Fibroblast of pulmonary artery (primary cell): ENCODE results near the gene CTTN.

ENCODE experiments used
- DNase-seq: peaks from one replicate; pipeline ENCODE4 v3.0.0-alpha.2; 2010; ENCODE audit warnings: low read depth
- H3K4me3 ChIP-seq: replicated peaks from 2 replicates; pipeline ENCODE4 v1.5.1; 2011; ENCODE audit warnings: low read depth, mild to moderate bottlenecking, control low read depth, low read length, moderate library complexity
- TF ChIP-seq, protein P1 (sequence below): IDR thresholded peaks from 2 replicates; pipeline ENCODE4 v1.5.1; 2011; ENCODE audit warnings: mild to moderate bottlenecking, control low read depth, low read length, inconsistent platforms; ENCODE audit errors: missing control alignments

The CTTN gene

DNA sequence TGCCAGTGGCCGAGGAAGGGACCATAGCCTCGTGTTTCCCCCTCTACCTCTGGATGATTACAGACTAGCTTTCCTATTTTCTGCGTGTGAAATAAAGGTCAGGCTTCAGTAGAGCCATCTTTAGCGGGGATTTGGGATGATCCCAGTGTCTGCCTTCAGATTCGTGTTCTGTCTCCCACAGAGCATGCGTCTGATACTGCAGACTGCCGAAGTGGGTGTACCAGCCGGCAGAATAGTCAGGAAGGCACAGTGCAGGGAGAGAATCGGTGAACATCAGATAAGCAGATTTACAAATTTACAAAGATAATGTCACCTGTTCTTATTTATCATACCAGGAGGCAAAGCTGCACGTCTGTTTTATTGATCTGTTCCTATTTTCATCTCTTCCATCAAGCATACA lies 11.1 kb downstream of the CTTN start:
- TF ChIP-seq, protein P1, sequence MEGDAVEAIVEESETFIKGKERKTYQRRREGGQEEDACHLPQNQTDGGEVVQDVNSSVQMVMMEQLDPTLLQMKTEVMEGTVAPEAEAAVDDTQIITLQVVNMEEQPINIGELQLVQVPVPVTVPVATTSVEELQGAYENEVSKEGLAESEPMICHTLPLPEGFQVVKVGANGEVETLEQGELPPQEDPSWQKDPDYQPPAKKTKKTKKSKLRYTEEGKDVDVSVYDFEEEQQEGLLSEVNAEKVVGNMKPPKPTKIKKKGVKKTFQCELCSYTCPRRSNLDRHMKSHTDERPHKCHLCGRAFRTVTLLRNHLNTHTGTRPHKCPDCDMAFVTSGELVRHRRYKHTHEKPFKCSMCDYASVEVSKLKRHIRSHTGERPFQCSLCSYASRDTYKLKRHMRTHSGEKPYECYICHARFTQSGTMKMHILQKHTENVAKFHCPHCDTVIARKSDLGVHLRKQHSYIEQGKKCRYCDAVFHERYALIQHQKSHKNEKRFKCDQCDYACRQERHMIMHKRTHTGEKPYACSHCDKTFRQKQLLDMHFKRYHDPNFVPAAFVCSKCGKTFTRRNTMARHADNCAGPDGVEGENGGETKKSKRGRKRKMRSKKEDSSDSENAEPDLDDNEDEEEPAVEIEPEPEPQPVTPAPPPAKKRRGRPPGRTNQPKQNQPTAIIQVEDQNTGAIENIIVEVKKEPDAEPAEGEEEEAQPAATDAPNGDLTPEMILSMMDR, result no peak
- no peak overlapping the region for H3K4me3 ChIP-seq
- DNase-seq, result no peak

DNA sequence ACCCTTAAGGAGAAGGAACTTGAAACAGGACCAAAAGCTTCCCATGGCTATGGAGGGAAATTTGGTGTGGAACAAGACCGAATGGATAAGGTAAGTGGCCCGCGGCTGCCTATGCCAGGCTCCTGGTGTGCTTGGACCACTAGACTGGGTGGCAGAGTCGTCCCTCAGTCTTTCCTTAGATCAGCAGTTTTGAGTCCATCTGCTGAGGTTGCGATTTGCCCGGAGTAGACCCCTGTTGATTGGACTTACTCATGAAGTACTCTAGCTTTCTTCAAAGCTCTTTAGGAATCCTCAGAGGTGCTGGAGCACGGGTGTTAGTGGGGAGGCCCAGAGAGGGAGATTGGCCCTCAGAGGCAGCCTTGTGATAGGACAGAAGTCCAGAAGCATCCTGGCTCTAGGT lies 11.5 kb downstream of the CTTN start:
- DNase-seq, result no peak
- TF ChIP-seq, protein P1, result no peak
- no peak overlapping the region for H3K4me3 ChIP-seq

DNA sequence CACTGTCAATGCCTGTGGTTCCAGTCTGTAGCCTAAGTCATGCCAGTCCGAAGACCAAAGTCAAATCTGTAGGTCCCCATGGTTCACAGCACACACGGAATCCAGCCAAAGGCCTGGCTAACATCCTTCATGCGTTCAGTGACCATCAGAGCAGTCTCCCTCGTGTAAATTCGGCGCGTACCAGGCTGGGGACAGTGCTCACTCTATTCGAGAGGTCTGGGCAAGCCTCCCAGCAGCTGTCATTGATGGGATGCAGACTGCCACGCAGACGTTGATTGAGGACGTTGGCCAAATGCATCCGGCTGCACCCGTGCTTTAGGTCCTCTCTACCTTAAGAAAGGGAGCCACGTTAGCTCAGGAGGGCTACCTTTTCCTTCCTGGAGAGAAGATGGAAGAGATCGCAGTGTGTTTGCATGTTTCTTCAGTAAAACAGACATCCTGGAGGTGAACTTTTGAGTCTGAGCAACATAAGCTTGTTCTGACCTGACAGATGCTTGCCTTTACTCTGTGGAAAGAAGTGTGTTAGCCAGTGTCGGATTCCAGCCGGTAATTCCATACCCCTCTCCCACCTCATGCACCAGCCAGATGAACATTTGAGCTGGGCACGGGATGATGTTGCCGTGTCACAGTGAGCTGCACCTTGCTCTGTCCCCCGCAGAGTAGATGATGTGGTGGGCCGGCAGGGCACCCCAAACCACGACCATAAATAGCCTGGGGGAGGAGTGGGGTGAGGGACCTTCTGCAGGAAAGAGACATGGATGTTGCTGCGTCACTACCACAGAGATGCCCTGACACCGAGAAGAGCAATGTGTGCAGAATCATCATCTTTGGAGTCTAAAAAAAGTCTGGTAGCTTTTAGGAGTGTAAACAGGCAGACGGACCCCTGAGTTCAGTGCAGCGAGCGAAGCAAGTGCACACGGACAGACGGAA lies 12.2 kb downstream of the CTTN start:
- DNase-seq, result no peak
- H3K4me3 ChIP-seq, result no peak overlapping the region
- TF ChIP-seq, protein P1, result no peak

DNA sequence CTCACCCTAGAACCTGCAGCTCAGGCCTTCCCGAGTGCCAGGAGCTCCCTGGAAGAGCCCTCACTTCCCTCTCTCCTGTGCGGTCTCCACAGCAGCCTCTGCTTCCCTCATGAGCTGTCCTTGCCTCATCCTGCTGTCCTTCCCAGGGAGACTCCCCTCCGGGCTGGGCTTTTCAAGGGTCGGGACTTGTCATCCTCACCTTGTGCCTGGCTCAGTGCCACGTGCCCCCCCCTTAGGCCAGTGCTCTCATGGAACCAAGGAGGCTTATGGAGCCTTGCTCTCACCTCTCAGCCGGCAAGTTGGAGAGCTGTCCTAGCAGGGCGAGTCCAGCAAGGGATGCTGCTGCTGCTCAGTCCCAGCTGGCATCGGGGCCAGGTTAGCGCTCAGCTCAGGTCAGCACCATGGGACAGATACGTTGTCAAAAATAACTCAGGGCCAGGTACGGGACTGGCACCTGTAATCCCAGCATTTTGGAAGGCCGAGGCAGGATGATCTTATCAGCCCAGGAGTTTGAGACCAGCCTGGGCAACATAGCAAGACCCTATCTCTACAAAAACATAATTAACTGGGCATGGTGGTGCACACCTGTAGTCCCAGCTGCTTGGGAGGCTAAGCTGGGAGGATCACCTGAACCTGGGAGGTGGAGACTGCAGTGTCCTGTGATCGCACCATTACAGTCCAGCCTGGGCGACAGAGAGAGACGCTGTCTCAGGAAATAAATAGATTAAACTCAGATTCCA lies 13.6 kb downstream of the CTTN start:
- TF ChIP-seq, protein P1, result no peak
- DNase-seq, result no peak
- no peak overlapping the region for H3K4me3 ChIP-seq

DNA sequence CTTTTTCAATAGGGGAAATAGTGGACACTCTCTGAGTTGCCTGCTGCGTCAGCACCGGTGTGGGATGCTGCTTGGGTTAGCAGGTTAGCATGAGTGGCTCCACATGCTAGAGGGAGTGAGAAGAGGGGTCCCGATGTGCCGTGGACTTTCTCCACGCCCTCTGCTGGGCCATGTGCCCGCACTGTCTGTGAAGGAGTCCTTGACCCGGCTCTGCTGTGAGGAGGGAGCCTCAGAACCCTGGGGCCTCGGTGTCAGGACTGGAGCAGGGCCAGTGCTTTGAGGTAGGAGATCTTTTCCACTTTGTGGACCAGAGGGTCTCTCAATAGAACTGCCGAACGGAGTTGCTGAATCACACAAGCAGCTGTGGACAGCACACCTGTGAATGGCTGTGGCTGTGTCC lies 14.8 kb downstream of the CTTN start:
- TF ChIP-seq, protein P1, result no peak
- DNase-seq, result no peak
- no peak overlapping the region for H3K4me3 ChIP-seq

DNA sequence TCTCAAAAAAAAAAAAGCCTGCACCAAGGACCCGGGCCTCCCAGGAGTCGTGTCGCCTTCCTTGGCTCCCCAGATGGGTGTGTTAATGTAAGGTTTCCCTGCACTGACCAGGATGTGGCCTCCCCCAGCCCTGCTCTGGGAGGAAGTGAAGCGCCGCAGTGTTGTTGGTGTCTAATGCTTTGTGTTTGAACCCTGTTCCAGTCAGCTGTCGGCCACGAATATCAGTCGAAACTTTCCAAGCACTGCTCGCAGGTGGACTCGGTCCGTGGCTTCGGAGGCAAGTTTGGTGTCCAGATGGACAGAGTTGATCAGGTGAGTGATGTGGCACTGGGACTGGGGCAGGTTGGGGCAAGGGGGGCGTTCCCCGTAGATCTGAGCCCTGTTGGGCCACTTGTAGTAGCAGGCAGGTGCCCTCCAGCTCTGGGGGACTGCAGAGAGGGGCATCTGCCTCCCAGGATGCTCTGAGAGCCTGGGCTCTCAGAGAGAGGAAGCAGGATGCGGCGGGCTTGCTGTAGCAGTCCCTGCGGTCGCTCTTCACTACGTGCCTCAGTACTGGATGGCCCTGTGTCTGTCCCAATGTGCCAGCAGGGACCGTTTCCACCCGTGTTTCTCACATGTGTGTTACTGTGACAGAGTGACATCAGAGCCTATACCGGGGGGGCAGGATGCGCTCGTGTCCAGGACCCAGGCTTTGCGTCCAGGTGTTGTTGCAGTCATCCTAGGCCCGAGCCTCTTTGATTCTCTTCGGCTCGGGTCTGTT lies 16.2 kb downstream of the CTTN start:
- TF ChIP-seq, protein P1, result no peak
- no peak for DNase-seq
- H3K4me3 ChIP-seq, result no peak overlapping the region
